Measurements from ENCODE around the gene FBLN1.

- TF ChIP-seq, protein P1, sequence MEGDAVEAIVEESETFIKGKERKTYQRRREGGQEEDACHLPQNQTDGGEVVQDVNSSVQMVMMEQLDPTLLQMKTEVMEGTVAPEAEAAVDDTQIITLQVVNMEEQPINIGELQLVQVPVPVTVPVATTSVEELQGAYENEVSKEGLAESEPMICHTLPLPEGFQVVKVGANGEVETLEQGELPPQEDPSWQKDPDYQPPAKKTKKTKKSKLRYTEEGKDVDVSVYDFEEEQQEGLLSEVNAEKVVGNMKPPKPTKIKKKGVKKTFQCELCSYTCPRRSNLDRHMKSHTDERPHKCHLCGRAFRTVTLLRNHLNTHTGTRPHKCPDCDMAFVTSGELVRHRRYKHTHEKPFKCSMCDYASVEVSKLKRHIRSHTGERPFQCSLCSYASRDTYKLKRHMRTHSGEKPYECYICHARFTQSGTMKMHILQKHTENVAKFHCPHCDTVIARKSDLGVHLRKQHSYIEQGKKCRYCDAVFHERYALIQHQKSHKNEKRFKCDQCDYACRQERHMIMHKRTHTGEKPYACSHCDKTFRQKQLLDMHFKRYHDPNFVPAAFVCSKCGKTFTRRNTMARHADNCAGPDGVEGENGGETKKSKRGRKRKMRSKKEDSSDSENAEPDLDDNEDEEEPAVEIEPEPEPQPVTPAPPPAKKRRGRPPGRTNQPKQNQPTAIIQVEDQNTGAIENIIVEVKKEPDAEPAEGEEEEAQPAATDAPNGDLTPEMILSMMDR (IDR thresholded peaks at IDR 0.05), result no peak
- TF ChIP-seq POLR2A (IDR thresholded peaks at IDR 0.05) (no peak), EP300 (IDR thresholded peaks at IDR 0.05; ENCODE audit: low read depth) (no peak), POLR2AphosphoS5 (IDR thresholded peaks at IDR 0.05) (no peak)
Observed at GRCh38 chr22:45472426-45472825, 30.3 kb upstream of the FBLN1 start.

Measured in transverse colon (tissue), 4 donors.